Tibial nerve (tissue), 4 donors: Measurements from ENCODE around the gene APOL1. TPM values are rescaled to one million over a fixed set of nuclear protein-coding genes. Genes with fewer than 3 reads are reported as not detected.
"Not testable (repeated sequence)": the region's sequence is repeated elsewhere in the genome, so short reads cannot be mapped to it uniquely, and the experiment has no call there.

Experiments used
- DNase-seq, 2 donors: peaks; one replicate each; pipeline ENCODE4 v3.0.0-alpha.2; 2019; ENCODE audit warnings: low spot score in 2 of 2
- H3K27ac ChIP-seq, 4 donors: fragments of 200-600 bp; sonication (generic) in 3 of 4; one replicate each; pipeline ENCODE4 v1.5.1; 2017 to 2019; ENCODE audit warnings: mild to moderate bottlenecking in 1 of 4
- H3K27me3 ChIP-seq, 2 donors: fragments of 200-600 bp; sonication (generic) in 1 of 2; one replicate each; pipeline versions ENCODE4 v1.5.1 to v1.6.0; 2017 to 2019
- H3K36me3 ChIP-seq, 3 donors: fragments of 200-600 bp; sonication (generic); one replicate each; pipeline ENCODE4 v1.5.1; 2018 to 2019
- H3K4me1 ChIP-seq, 4 donors: fragments of 200-600 bp; sonication (generic) in 3 of 4; one replicate each; pipeline ENCODE4 v1.5.1; 2017 to 2019
- H3K4me3 ChIP-seq, 4 donors: fragments of 200-600 bp; sonication (generic) in 3 of 4; one replicate each; pipeline ENCODE4 v1.5.1; 2017 to 2019; ENCODE audit warnings: mild to moderate bottlenecking in 1 of 4, moderate library complexity in 1 of 4
- H3K9me3 ChIP-seq, 4 donors: fragments of 200-600 bp; sonication (generic) in 3 of 4; one replicate each; pipeline ENCODE4 v1.5.1; 2017 to 2019
- CTCF ChIP-seq, 5 experiments: fragments of 200-600 bp in 3 of 5; fragments of 450-650 bp in 2 of 5; sonication (generic) in 3 of 5; IDR thresholded peaks; one replicate each; pipeline ENCODE4 v1.5.1; 2016 to 2019; ENCODE audit warnings: antibody characterized with exemption in 5 of 5, mild to moderate bottlenecking in 3 of 5, moderate library complexity in 2 of 5
- EP300 ChIP-seq, 2 donors: sonication (generic); formaldehyde crosslinking; IDR thresholded peaks; one replicate each; pipeline ENCODE4 v1.6.1; 2017; ENCODE audit warnings: antibody characterized with exemption in 2 of 2, mild to moderate bottlenecking in 1 of 2
- POLR2A ChIP-seq, 2 donors: fragments of 450-650 bp; IDR thresholded peaks; one replicate each; pipeline ENCODE4 v1.6.1; 2017; ENCODE audit warnings: antibody characterized with exemption in 2 of 2, mild to moderate bottlenecking in 2 of 2, moderate library complexity in 2 of 2
- WGBS, 2 donors: methylation state at CpG; one replicate each; pipeline ENCODE4 v1.1.5; 2018; 5-methylcytosine and 5-hydroxymethylcytosine counted together
- total RNA-seq, 4 donors: library from RNA; depleted of rRNA; stranded (reverse); fragments of >200 nt; gene quantifications; one replicate each; pipeline ENCODE4 v1.1.0, GENCODE V29; 2016

APOL1 gene
- total RNA-seq, 4 donors from 2014 or later, result 8.3 to 16.8 (median 10.1) TPM

GRCh38 chr22:36225333-36225922 is 27.5 kb upstream of the APOL1 start:
- H3K27ac ChIP-seq, result no peak overlapping the region
- DNase-seq, result no peak
- H3K4me3 ChIP-seq, result no peak overlapping the region
- H3K4me1 ChIP-seq, result peaks cover 0 to 14% (median 0%) of the 10 kb centered on the region in 4 donors
- no peak for TF ChIP-seq CTCF (IDR thresholded peaks at IDR 0.05)
- no peak for TF ChIP-seq EP300 (IDR thresholded peaks at IDR 0.05)
- TF ChIP-seq POLR2A (IDR thresholded peaks at IDR 0.05), result no peak
- 70 to 85% methylated on average over 9 of the region's 9 CpGs for WGBS, 2 donors
- H3K27me3 ChIP-seq, result no peaks in the 10 kb centered on the region
- no peaks in the 10 kb centered on the region for H3K9me3 ChIP-seq
- H3K36me3 ChIP-seq, result peaks cover 2 to 62% (median 11%) of the 10 kb centered on the region in 3 donors

GRCh38 chr22:36226189-36226588 is 26.7 kb upstream of the APOL1 start:
- WGBS, 2 donors, result 95 to 98% methylated on average over 5 of the region's 5 CpGs
- H3K27me3 ChIP-seq, result no peaks in the 10 kb centered on the region
- no peak for DNase-seq
- no peak for TF ChIP-seq POLR2A (IDR thresholded peaks at IDR 0.05)
- TF ChIP-seq EP300 (IDR thresholded peaks at IDR 0.05), result no peak
- no peak for TF ChIP-seq CTCF (IDR thresholded peaks at IDR 0.05)
- H3K4me3 ChIP-seq, result no peak overlapping the region
- H3K27ac ChIP-seq, result no peak overlapping the region
- H3K9me3 ChIP-seq, result no peaks in the 10 kb centered on the region
- peaks cover 0 to 7% (median 0%) of the 10 kb centered on the region in 4 donors for H3K4me1 ChIP-seq
- H3K36me3 ChIP-seq, result peaks cover 2 to 69% (median 16%) of the 10 kb centered on the region in 3 donors

GRCh38 chr22:36227396-36227795 is 25.5 kb upstream of the APOL1 start:
- DNase-seq, result no peak
- WGBS, 2 donors, result 89 to 95% methylated on average over 9 of the region's 9 CpGs
- Histone ChIP-seq H3K27me3 (no peaks in the 10 kb centered on the region), H3K4me3 (no peak overlapping the region), H3K9me3 (no peaks in the 10 kb centered on the region), H3K4me1 (no peaks in the 10 kb centered on the region), H3K36me3 (peaks cover 2 to 82% (median 27%) of the 10 kb centered on the region in 3 donors), H3K27ac (no peak overlapping the region)
- no peak for TF ChIP-seq CTCF (IDR thresholded peaks at IDR 0.05)
- TF ChIP-seq POLR2A (IDR thresholded peaks at IDR 0.05), result no peak
- TF ChIP-seq EP300 (IDR thresholded peaks at IDR 0.05), result no peak

GRCh38 chr22:36227806-36228205 is 25.1 kb upstream of the APOL1 start:
- WGBS, 2 donors, result 94 to 95% methylated on average over 8 of the region's 8 CpGs
- Histone ChIP-seq H3K4me3 (no peak overlapping the region), H3K9me3 (no peaks in the 10 kb centered on the region), H3K36me3 (peaks cover 2 to 86% (median 28%) of the 10 kb centered on the region in 3 donors), H3K27ac (no peak overlapping the region), H3K4me1 (no peaks in the 10 kb centered on the region), H3K27me3 (no peaks in the 10 kb centered on the region)
- no peak for TF ChIP-seq POLR2A (IDR thresholded peaks at IDR 0.05)
- TF ChIP-seq CTCF (IDR thresholded peaks at IDR 0.05), result no peak
- no peak for DNase-seq

- not testable (repeated sequence) for H3K27me3 ChIP-seq, H3K27ac ChIP-seq, H3K4me3 ChIP-seq, H3K4me1 ChIP-seq, DNase-seq, H3K9me3 ChIP-seq
- WGBS, 2 donors, result 50 to 71% methylated on average over 1 of the region's 1 CpG
- peaks cover 2 to 87% (median 28%) of the 10 kb centered on the region in 3 donors for H3K36me3 ChIP-seq
These were observed 24.6 kb upstream of the APOL1 start for GRCh38 chr22:36228369-36228768.
